Keratinocyte (primary cell): ENCODE data around the gene BBOF1. TPM values are rescaled to one million over a fixed set of nuclear protein-coding genes. Genes with fewer than 3 reads are reported as not detected.

Source experiments
- DNase-seq: peaks from one replicate; pipeline ENCODE4 v3.0.0-alpha.2; 2011; ENCODE audit warnings: low read depth, missing footprints, low spot score
- FAIRE-seq: peaks from 2 replicates; lab custom pipeline; 2011; peaks lifted over from hg19 to GRCh38; lab: Jason Lieb, UNC
- H2AFZ ChIP-seq: 2 replicates; pipeline ENCODE4 v1.6.0; 2012; ENCODE audit warnings: low read length, control low read depth, inconsistent platforms; ENCODE audit not compliant: control insufficient read depth
- H3K27ac ChIP-seq: 2 replicates; pipeline ENCODE4 v1.5.1; 2011; ENCODE audit warnings: low read length; ENCODE audit not compliant: control insufficient read depth, insufficient read depth
- H3K27me3 ChIP-seq: 3 replicates; pipeline ENCODE4 v1.6.0; 2011; ENCODE audit warnings: low read length; ENCODE audit not compliant: control insufficient read depth, insufficient read depth; ENCODE audit errors: extremely low read depth
- H3K36me3 ChIP-seq, 2 experiments: 2 replicates in 1 of 2; 3 replicates in 1 of 2; pipeline ENCODE4 v1.5.1; 2011; ENCODE audit warnings: low read length in 2 of 2, mild to moderate bottlenecking in 1 of 2; ENCODE audit not compliant: control insufficient read depth in 2 of 2, insufficient read depth in 2 of 2; ENCODE audit errors: extremely low read depth in 1 of 2
- H3K4me1 ChIP-seq: 3 replicates; pipeline ENCODE4 v1.5.1; 2011; ENCODE audit warnings: low read length; ENCODE audit not compliant: control insufficient read depth, insufficient read depth; ENCODE audit errors: extremely low read depth
- H3K4me2 ChIP-seq: 3 replicates; pipeline ENCODE4 v1.6.0; 2011; ENCODE audit warnings: low read depth, low read length; ENCODE audit not compliant: control insufficient read depth, insufficient read depth; ENCODE audit errors: extremely low read depth
- H3K4me3 ChIP-seq, 3 experiments: fragments of 200-600 bp in 1 of 3; sonication (generic) in 1 of 3; 2 replicates in 2 of 3; 3 replicates in 1 of 3; pipeline ENCODE4 v1.5.1; 2011 to 2016; ENCODE audit warnings: low read length in 3 of 3, mild to moderate bottlenecking in 3 of 3, control low read depth in 2 of 3, inconsistent platforms in 1 of 3, low read depth in 1 of 3, mixed read lengths in 1 of 3, mixed run types in 1 of 3, moderate library complexity in 1 of 3; ENCODE audit not compliant: control insufficient read depth in 2 of 3, insufficient read depth in 2 of 3; ENCODE audit errors: extremely low read depth in 1 of 3
- H3K79me2 ChIP-seq: 2 replicates; pipeline ENCODE4 v1.6.0; 2012; ENCODE audit warnings: low read length; ENCODE audit not compliant: control insufficient read depth, insufficient read depth
- H3K9ac ChIP-seq: 3 replicates; pipeline ENCODE4 v1.6.0; 2011; ENCODE audit warnings: low read length; ENCODE audit not compliant: control insufficient read depth, insufficient read depth; ENCODE audit errors: extremely low read depth
- H3K9me1 ChIP-seq: 3 replicates; pipeline ENCODE4 v1.6.0; 2011; ENCODE audit warnings: low read length; ENCODE audit not compliant: control insufficient read depth, insufficient read depth; ENCODE audit errors: extremely low read depth
- H3K9me3 ChIP-seq: 2 replicates; pipeline ENCODE4 v1.5.1; 2012; ENCODE audit warnings: low read depth, low read length; ENCODE audit not compliant: control insufficient read depth
- H4K20me1 ChIP-seq: 3 replicates; pipeline ENCODE4 v1.6.0; 2011; ENCODE audit warnings: low read length; ENCODE audit not compliant: control insufficient read depth, insufficient read depth; ENCODE audit errors: extremely low read depth
- EZH2 ChIP-seq: IDR thresholded peaks from one replicate; pipeline ENCODE4 v1.6.1; 2012; ENCODE audit warnings: inconsistent platforms, mild to moderate bottlenecking, low read length, moderate library complexity
- dilution Hi-C: fragments of 300-500 bp; cut with MboI; formaldehyde crosslinking; loops from one replicate; pipeline ENCODE4 v1.7.0; 2020; ENCODE audit warnings: low sequenced_read_pairs; ENCODE audit not compliant: extremely low pct_ligation_motif_present
- polyA minus RNA-seq, 3 experiments: library from RNA; depleted of rRNA, polyadenylated mRNA; stranded (reverse); fragments of >200 nt; gene quantifications; 1 replicate in 1 of 3; 2 replicates in 1 of 3; 3 replicates in 1 of 3; pipeline ENCODE4 v1.2.3, GENCODE V29; 2011
- polyA plus RNA-seq, 5 experiments: library from polyadenylated mRNA; depleted of rRNA in 3 of 5; stranded (reverse) in 3 of 5; stranded (forward) in 1 of 5; unstranded in 1 of 5; fragments of >200 nt; gene quantifications; 1 replicate in 1 of 5; 2 replicates in 3 of 5; 3 replicates in 1 of 5; pipeline versions ENCODE4 v1.2.1 to v1.2.3, GENCODE V29; 2011 to 2012; ENCODE audit warnings: missing spikeins in 2 of 5, low read depth in 1 of 5, low replicate concordance in 1 of 5
- TF ChIP-seq, protein P1 (sequence below), 3 experiments: IDR thresholded peaks in 1 of 3; conservative IDR thresholded peaks in 1 of 3; optimal IDR thresholded peaks in 1 of 3; 2 replicates in 2 of 3; 3 replicates in 1 of 3; pipeline versions ENCODE3 to v1.5.1; 2011; ENCODE audit warnings: low read length in 3 of 3, mild to moderate bottlenecking in 3 of 3, moderate library complexity in 2 of 3, control low read depth in 1 of 3, inconsistent platforms in 1 of 3; ENCODE audit not compliant: insufficient read depth in 2 of 3; ENCODE audit errors: extremely low read depth in 1 of 3

Gene BBOF1, protein sequence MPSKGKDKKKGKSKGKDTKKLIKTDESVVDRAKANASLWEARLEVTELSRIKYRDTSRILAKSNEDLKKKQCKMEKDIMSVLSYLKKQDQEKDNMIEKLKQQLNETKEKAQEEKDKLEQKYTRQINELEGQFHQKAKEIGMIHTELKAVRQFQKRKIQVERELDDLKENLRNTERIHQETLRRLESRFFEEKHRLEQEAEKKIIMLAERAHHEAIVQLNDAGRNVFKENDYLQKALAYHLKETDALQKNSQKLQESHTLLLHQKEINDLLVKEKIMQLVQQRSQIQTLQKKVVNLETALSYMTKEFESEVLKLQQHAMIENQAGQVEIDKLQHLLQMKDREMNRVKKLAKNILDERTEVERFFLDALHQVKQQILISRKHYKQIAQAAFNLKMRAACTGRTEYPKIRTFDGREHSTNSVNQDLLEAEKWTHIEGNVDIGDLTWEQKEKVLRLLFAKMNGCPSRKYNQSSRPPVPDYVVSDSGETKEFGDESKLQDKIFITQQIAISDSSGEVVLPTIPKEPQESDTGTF
- polyA plus RNA-seq = 1.9 to 3.0 TPM (median 2.7 TPM) in 3 replicates
- 3.2 TPM for polyA plus RNA-seq (2011; ENCODE audit: low read depth)
- 2.1 and 2.8 TPM in 2 replicates for polyA plus RNA-seq (2011; cell fraction: cytosol; rRNA removed)
- polyA plus RNA-seq (2011; cell fraction: nucleus; rRNA removed) = 3.2 and 3.6 TPM in 2 replicates
- 1.3 and 3.4 TPM in 2 replicates for polyA plus RNA-seq (2012; ENCODE audit: low replicate concordance)
- 0.26 to 1.4 TPM in 2 of 3 replicates, not detected in the other for polyA minus RNA-seq
- 4.0 TPM for polyA minus RNA-seq (2011; cell fraction: cytosol; rRNA and poly(A)+ RNA removed)
- polyA minus RNA-seq (2011; cell fraction: nucleus; rRNA and poly(A)+ RNA removed) = 1.3 and 1.9 TPM in 2 replicates

- no peak for TF ChIP-seq EZH2
- TF ChIP-seq, protein P1, sequence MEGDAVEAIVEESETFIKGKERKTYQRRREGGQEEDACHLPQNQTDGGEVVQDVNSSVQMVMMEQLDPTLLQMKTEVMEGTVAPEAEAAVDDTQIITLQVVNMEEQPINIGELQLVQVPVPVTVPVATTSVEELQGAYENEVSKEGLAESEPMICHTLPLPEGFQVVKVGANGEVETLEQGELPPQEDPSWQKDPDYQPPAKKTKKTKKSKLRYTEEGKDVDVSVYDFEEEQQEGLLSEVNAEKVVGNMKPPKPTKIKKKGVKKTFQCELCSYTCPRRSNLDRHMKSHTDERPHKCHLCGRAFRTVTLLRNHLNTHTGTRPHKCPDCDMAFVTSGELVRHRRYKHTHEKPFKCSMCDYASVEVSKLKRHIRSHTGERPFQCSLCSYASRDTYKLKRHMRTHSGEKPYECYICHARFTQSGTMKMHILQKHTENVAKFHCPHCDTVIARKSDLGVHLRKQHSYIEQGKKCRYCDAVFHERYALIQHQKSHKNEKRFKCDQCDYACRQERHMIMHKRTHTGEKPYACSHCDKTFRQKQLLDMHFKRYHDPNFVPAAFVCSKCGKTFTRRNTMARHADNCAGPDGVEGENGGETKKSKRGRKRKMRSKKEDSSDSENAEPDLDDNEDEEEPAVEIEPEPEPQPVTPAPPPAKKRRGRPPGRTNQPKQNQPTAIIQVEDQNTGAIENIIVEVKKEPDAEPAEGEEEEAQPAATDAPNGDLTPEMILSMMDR (optimal IDR thresholded peaks at IDR 0.05 in 1 of 3, IDR thresholded peaks at IDR 0.05 in 1 of 3, conservative IDR thresholded peaks at IDR 0.05 in 1 of 3; ENCODE audit: extremely low read depth in 1 of 3, insufficient read depth in 2 of 3, low read length in 3 of 3) = no peak
- peak; percentile 30 for DNase-seq
- Histone ChIP-seq H3K9ac (peak within 1 kb of the TSS; percentile 95), H3K27me3 (no peaks in the 10 kb centered on the region), H3K27ac (peak within 1 kb of the TSS; percentile 89), H3K79me2 (no peaks in the 10 kb centered on the region), H2AFZ (peak within 1 kb of the TSS; percentile 78), H3K9me1 (no peaks in the 10 kb centered on the region), H4K20me1 (no peaks in the 10 kb centered on the region), H3K4me1 (peaks cover 9% of the 10 kb centered on the region), H3K4me2 (peak within 1 kb of the TSS; percentile 79), H3K9me3 (no peaks in the 10 kb centered on the region), H3K36me3 (no peaks in the 10 kb centered on the region), H3K4me3 (peak within 1 kb of the TSS; percentile 80 to 85 (median 83))
- dilution Hi-C loops = no loop called here
- FAIRE-seq = no peak
Measured at GRCh38 chr14:74018586-74019407, at the start of gene BBOF1, which contains the start of gene ENTPD5. Gene BBOF1 (plus strand): TSS chr14:74019349. CDS start chr14:74019479, 130 bp downstream. Gene ENTPD5 (minus strand): TSS chr14:74019288. CDS start chr14:73988102, 31,186 bp downstream.

DNA sequence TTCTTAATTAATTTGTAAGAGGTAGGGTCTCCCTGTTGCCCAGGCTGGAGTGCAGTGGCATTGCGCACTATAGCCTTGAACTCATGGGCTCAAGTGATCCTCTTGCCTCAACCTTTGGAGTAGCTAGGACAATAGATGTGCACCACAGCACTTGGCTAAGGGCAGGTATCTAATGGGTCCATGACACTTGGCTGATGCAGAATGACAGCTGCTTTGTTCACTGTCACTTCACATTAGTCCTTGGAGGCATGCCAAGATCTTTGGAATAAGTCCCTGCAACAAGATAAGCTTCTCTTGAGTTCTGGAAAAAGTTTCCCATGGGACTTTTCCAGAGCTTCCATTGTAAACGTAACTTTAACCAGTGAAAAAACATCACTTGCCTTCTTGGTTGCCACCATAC, 45.7 kb upstream of the BBOF1 start:
- dilution Hi-C loops = no loop called here
- DNase-seq (no peak), FAIRE-seq (peak; percentile 46)
- Histone ChIP-seq H3K9ac (no peak overlapping the region), H3K4me1 (no peaks in the 10 kb centered on the region), H3K4me2 (no peak overlapping the region), H3K9me1 (no peaks in the 10 kb centered on the region), H3K4me3 (no peak overlapping the region), H3K36me3 (peaks cover 14 to 16% of the 10 kb centered on the region in 2 experiments), H3K9me3 (no peaks in the 10 kb centered on the region), H2AFZ (no peak overlapping the region), H3K27ac (no peak overlapping the region), H4K20me1 (no peaks in the 10 kb centered on the region), H3K27me3 (no peaks in the 10 kb centered on the region), H3K79me2 (no peaks in the 10 kb centered on the region)
- no peak for TF ChIP-seq EZH2
- TF ChIP-seq, protein P1 (optimal IDR thresholded peaks at IDR 0.05 in 1 of 3, IDR thresholded peaks at IDR 0.05 in 1 of 3, conservative IDR thresholded peaks at IDR 0.05 in 1 of 3; ENCODE audit: extremely low read depth in 1 of 3, insufficient read depth in 2 of 3, low read length in 3 of 3) = no peak
